GM23338 (cell line): ENCODE data around the gene GGT6. TPM values are rescaled to one million over a fixed set of nuclear protein-coding genes. Genes with fewer than 3 reads are reported as not detected.

Source experiments
- ATAC-seq: fragments of 200-7000 bp; cut with Tn5 transposase; 3 replicates; pipeline ENCODE4 v1.9.1; 2020
- DNase-seq: peaks from one replicate; pipeline ENCODE4 v3.0.0-alpha.2; 2015; ENCODE audit warnings: low spot score
- H2AFZ ChIP-seq: fragments of 200-600 bp; sonication (generic); 2 replicates; pipeline ENCODE4 v1.8.0; 2016; ENCODE audit warnings: antibody characterized with exemption, mild to moderate bottlenecking, moderate library complexity
- H3F3A ChIP-seq: fragments of 200-600 bp; sonication (generic); replicated peaks from 2 replicates; pipeline ENCODE4 v1.8.0; 2017; ENCODE audit warnings: antibody characterized with exemption, mixed run types, low read depth
- H3K27ac ChIP-seq: fragments of 200-600 bp; sonication (generic); 2 replicates; pipeline ENCODE4 v1.6.1; 2016; ENCODE audit warnings: low read depth
- H3K27me3 ChIP-seq: fragments of 200-600 bp; sonication (generic); 2 replicates; pipeline ENCODE4 v1.8.0; 2016; ENCODE audit warnings: mild to moderate bottlenecking, mixed run types, moderate library complexity; ENCODE audit not compliant: insufficient read depth
- H3K36me3 ChIP-seq: fragments of 200-600 bp; sonication (generic); 2 replicates; pipeline ENCODE4 v1.8.0; 2016; ENCODE audit warnings: mild to moderate bottlenecking; ENCODE audit not compliant: insufficient read depth
- H3K4me1 ChIP-seq: fragments of 200-600 bp; sonication (generic); 2 replicates; pipeline ENCODE4 v1.8.0; 2016; ENCODE audit warnings: mild to moderate bottlenecking, moderate library complexity; ENCODE audit not compliant: insufficient read depth
- H3K4me2 ChIP-seq: fragments of 200-600 bp; sonication (generic); 2 replicates; pipeline ENCODE4 v1.7.1; 2017; ENCODE audit warnings: mixed run types
- H3K4me3 ChIP-seq: fragments of 200-600 bp; sonication (generic); 2 replicates; pipeline ENCODE4 v1.6.1; 2016; ENCODE audit warnings: mixed run types
- H3K79me2 ChIP-seq: fragments of 200-600 bp; sonication (generic); replicated peaks from 2 replicates; pipeline ENCODE4 v1.8.0; 2017; ENCODE audit warnings: mild to moderate bottlenecking; ENCODE audit not compliant: insufficient read depth
- H3K9me2 ChIP-seq: fragments of 200-600 bp; sonication (generic); 2 replicates; pipeline ENCODE4 v1.8.0; 2017; ENCODE audit not compliant: insufficient read depth
- H4K20me1 ChIP-seq: fragments of 200-600 bp; sonication (generic); replicated peaks from 2 replicates; pipeline ENCODE4 v1.8.0; 2017; ENCODE audit warnings: mild to moderate bottlenecking; ENCODE audit not compliant: insufficient read depth
- H3K27ac Mint-ChIP-seq: 2 replicates; pipeline ENCODE4 v1.8.0; 2020; ENCODE audit warnings: inconsistent platforms, mild to moderate bottlenecking, moderate library complexity, mixed read lengths
- H3K27me3 Mint-ChIP-seq: 3 replicates; pipeline ENCODE4 v1.8.0; 2022; ENCODE audit warnings: low read depth, mild to moderate bottlenecking, moderate library complexity, mixed read lengths, inconsistent platforms; ENCODE audit not compliant: insufficient read depth, poor library complexity
- H3K36me3 Mint-ChIP-seq: 3 replicates; pipeline ENCODE4 v1.8.0; 2021; ENCODE audit warnings: low read depth, mild to moderate bottlenecking, inconsistent platforms, moderate library complexity, mixed read lengths
- H3K4me1 Mint-ChIP-seq: 3 replicates; pipeline ENCODE4 v1.8.0; 2020; ENCODE audit warnings: mild to moderate bottlenecking, inconsistent platforms, mixed read lengths
- H3K4me3 Mint-ChIP-seq: 3 replicates; pipeline ENCODE4 v1.8.0; 2021; ENCODE audit warnings: moderate library complexity, mild to moderate bottlenecking, inconsistent platforms, mixed read lengths
- H3K9me3 Mint-ChIP-seq: 3 replicates; pipeline ENCODE4 v1.8.0; 2020; ENCODE audit warnings: moderate library complexity, mild to moderate bottlenecking, inconsistent platforms, mixed read lengths
- CREB1 ChIP-seq: fragments of 250-450 bp; sonication (Bioruptor Pico); IDR thresholded peaks from 2 replicates; pipeline ENCODE4 v1.5.0; 2020; ENCODE audit warnings: low read depth, mild to moderate bottlenecking, moderate library complexity
- CTCF ChIP-seq, 2 experiments: fragments of 200-600 bp in 1 of 2; sonication (generic) in 1 of 2; conservative IDR thresholded peaks; 2 replicates each; pipeline versions ENCODE4 v1.5.1 to v1.6.1; 2016 to 2017; ENCODE audit warnings: antibody characterized with exemption in 2 of 2, low read depth in 2 of 2, mild to moderate bottlenecking in 2 of 2, moderate library complexity in 1 of 2
- ETS1 ChIP-seq: IDR thresholded peaks from 2 replicates; pipeline ENCODE4 v1.6.1; 2016; ENCODE audit warnings: antibody characterized with exemption
- EZH2phosphoT487 ChIP-seq: fragments of 200-600 bp; sonication (generic); IDR thresholded peaks from one replicate; pipeline ENCODE4 v1.8.1; 2018; ENCODE audit warnings: antibody characterized with exemption; ENCODE audit not compliant: unreplicated experiment
- JUNB ChIP-seq: IDR thresholded peaks from one replicate; pipeline ENCODE4 v1.6.1; 2016; ENCODE audit warnings: antibody characterized with exemption; ENCODE audit not compliant: unreplicated experiment
- NANOG ChIP-seq: IDR thresholded peaks from 2 replicates; pipeline ENCODE4 v1.6.1; 2016; ENCODE audit warnings: antibody characterized with exemption, borderline replicate concordance
- POLR2AphosphoS5 ChIP-seq: IDR thresholded peaks from 2 replicates; pipeline ENCODE4 v1.6.1; 2016; ENCODE audit warnings: antibody characterized with exemption, low read depth
- REST ChIP-seq: IDR thresholded peaks from one replicate; pipeline ENCODE4 v1.6.1; 2018; ENCODE audit warnings: antibody characterized with exemption; ENCODE audit not compliant: unreplicated experiment
- STAT1 ChIP-seq: IDR thresholded peaks from one replicate; pipeline ENCODE4 v1.6.1; 2016; ENCODE audit warnings: antibody characterized with exemption; ENCODE audit not compliant: unreplicated experiment
- ZNF462 ChIP-seq: fragments of 250-450 bp; sonication (Bioruptor Pico); IDR thresholded peaks from 2 replicates; pipeline ENCODE4 v1.5.0; 2020; ENCODE audit warnings: mild to moderate bottlenecking, moderate library complexity
- polyA plus RNA-seq: library from polyadenylated mRNA; unstranded; fragments of >200 nt; fragmentation: Nextera tagmentation; extraction: Ambion mirVana; gene quantifications from 2 replicates; pipeline ENCODE4 v1.2.1, GENCODE V29; 2016
- total RNA-seq: library from RNA; depleted of rRNA; stranded (reverse); fragments of >200 nt; shearing (Covaris generic); gene quantifications from 2 replicates; pipeline ENCODE4 v1.2.3, GENCODE V29; 2014

GGT6 gene
- total and polyA plus RNA-seq, 2 experiments from 2014 or later = 0.24 TPM; not detected in 1

GRCh38 chr17:4516735-4517134 lies 43.6 kb downstream of the GGT6 start:
- peaks cover 7% of the 10 kb centered on the region for H3K4me1 Mint-ChIP-seq
- Histone ChIP-seq H2AFZ (no peak overlapping the region), H3K27ac (no peak overlapping the region), H3K27me3 (0 out of 2 replicates have a peak, but pooled peaks cover 5% of the 10 kb centered on the region), H3K9me2 (no peaks in the 10 kb centered on the region), H4K20me1 (no peaks in the 10 kb centered on the region), H3K4me3 (no peak overlapping the region), H3K4me1 (no peaks in the 10 kb centered on the region), H3K36me3 (no peaks in the 10 kb centered on the region), H3K4me2 (no peak overlapping the region), H3K79me2 (no peaks in the 10 kb centered on the region), H3F3A (no peaks in the 10 kb centered on the region)
- no peak overlapping the region for H3K4me3 Mint-ChIP-seq
- DNase-seq (no peak), ATAC-seq (no peak)
- peaks cover 15% of the 10 kb centered on the region for H3K27me3 Mint-ChIP-seq
- no peaks in the 10 kb centered on the region; the same call in 2 of the 3 replicates for H3K36me3 Mint-ChIP-seq
- H3K9me3 Mint-ChIP-seq = no peaks in the 10 kb centered on the region
- no peak overlapping the region for H3K27ac Mint-ChIP-seq
- TF ChIP-seq POLR2AphosphoS5 = no peak
- TF ChIP-seq REST = no peak
- no peak for TF ChIP-seq STAT1
- TF ChIP-seq NANOG = no peak
- TF ChIP-seq EZH2phosphoT487 = no peak
- TF ChIP-seq ZNF462 = no peak
- TF ChIP-seq ETS1 = no peak
- TF ChIP-seq JUNB = no peak
- no peak for TF ChIP-seq CTCF (conservative IDR thresholded peaks at IDR 0.05; ENCODE audit: low read depth in 2 of 2)
- no peak for TF ChIP-seq CREB1 (CRISPR knock-in tag)
